ENCODE data around the gene ALPK1.

The ALPK1 gene

DNA sequence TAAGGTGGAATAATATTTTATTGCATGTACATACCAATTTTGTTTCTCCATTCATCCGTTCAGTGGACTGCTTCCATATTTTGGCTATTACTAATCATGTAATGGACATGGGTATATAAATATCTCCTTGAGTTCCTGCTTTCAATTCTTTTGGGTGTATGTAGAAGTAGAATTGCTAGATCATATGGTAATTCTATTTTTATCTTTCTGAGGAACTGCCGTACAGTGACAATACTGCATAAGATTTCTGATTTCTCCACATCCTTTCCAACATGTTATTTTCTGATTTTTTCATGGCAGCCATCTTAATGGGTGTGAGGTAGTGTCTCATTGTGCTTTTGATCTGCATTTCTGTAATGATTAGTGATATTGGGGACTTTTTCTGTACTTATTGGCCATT, 19.2 kb downstream of the ALPK1 start:
- H3K9ac ChIP-seq (ENCODE audit: low read length): no peak overlapping the region
- H3K27me3 ChIP-seq (replicated peaks; ENCODE audit: insufficient read depth, low read length): no peaks in the 10 kb centered on the region
- no peak overlapping the region for H2AFZ ChIP-seq (ENCODE audit: low read length)
- H3F3A ChIP-seq (ENCODE audit: insufficient read depth, low read length): peaks cover 6% of the 10 kb centered on the region
- H3K4me3 ChIP-seq (ENCODE audit: low read length): no peak overlapping the region
- H3K9me2 ChIP-seq (replicated peaks; ENCODE audit: insufficient read depth, low read length): no peaks in the 10 kb centered on the region
- DNase-seq: no peak
- no peaks in the 10 kb centered on the region for H3K36me3 ChIP-seq (replicated peaks; ENCODE audit: insufficient read depth, low read length)
- H3K9me3 ChIP-seq (replicated peaks; ENCODE audit: insufficient read depth, low read length): no peaks in the 10 kb centered on the region
- TF ChIP-seq EZH2 (optimal IDR thresholded peaks at IDR 0.05; ENCODE audit: low read depth, low read length): no peak
- no peak overlapping the region for H3K4me2 ChIP-seq (ENCODE audit: low read depth, low read length)
- peaks cover 8% of the 10 kb centered on the region for H3K4me1 ChIP-seq (ENCODE audit: low read length)
- no peaks in the 10 kb centered on the region for H4K20me1 ChIP-seq (ENCODE audit: insufficient read depth, low read length)
- H3K79me2 ChIP-seq (ENCODE audit: low read length): no peaks in the 10 kb centered on the region
- no peak overlapping the region for H3K27ac ChIP-seq (ENCODE audit: low read length)

DNA sequence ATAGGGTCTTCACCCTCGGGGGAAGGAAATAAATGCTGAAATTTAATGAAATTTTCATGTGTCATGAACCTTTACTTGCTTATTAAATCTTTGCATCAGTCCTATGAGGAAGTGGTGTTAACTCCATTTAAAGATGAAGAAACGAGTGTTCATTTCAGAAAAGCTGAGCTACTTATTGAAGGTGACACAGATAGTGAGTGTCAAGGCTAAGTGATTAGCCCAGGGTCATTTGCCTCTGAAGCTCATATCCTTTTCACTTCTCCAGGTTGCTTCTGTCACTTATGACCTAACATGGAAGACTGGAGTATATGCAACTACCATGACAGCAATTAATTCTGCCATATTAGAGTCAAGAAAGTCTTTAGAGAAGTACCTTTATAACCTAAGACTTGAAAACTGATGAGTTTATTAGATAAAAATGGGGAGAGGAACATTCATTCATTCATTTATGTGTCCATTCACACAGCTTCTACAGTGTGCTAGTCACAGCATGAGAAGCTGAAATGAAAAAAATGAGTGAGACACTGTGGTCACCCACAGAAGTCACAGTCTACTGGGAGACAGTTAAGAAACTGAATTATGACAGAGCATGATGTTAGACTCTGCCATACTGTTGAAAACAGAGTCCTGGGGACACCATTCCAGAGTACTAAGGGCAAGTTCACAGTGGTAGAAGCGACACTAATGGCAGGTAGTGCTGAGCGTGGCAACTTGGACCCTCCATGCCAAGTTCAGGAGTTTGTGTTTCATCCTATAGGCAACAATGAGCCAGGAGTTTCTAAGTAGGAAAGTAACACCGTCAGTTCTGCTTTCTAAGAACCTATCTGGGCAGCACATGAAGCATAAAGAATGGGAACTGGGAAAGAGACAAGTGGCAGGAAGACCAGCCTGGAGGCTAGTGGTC, 21.3 kb downstream of the ALPK1 start:
- no peak overlapping the region for H3K27ac ChIP-seq (ENCODE audit: low read length)
- no peaks in the 10 kb centered on the region for H3K9me2 ChIP-seq (replicated peaks; ENCODE audit: insufficient read depth, low read length)
- TF ChIP-seq, protein P1, sequence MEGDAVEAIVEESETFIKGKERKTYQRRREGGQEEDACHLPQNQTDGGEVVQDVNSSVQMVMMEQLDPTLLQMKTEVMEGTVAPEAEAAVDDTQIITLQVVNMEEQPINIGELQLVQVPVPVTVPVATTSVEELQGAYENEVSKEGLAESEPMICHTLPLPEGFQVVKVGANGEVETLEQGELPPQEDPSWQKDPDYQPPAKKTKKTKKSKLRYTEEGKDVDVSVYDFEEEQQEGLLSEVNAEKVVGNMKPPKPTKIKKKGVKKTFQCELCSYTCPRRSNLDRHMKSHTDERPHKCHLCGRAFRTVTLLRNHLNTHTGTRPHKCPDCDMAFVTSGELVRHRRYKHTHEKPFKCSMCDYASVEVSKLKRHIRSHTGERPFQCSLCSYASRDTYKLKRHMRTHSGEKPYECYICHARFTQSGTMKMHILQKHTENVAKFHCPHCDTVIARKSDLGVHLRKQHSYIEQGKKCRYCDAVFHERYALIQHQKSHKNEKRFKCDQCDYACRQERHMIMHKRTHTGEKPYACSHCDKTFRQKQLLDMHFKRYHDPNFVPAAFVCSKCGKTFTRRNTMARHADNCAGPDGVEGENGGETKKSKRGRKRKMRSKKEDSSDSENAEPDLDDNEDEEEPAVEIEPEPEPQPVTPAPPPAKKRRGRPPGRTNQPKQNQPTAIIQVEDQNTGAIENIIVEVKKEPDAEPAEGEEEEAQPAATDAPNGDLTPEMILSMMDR (IDR thresholded peaks at IDR 0.05; ENCODE audit: low read length): no peak
- TF ChIP-seq EZH2 (optimal IDR thresholded peaks at IDR 0.05; ENCODE audit: low read depth, low read length): no peak
- TF ChIP-seq EZH2phosphoT487 (IDR thresholded peaks at IDR 0.05; ENCODE audit: low read length): no peak
- H3K36me3 ChIP-seq (replicated peaks; ENCODE audit: insufficient read depth, low read length): no peaks in the 10 kb centered on the region
- no peak overlapping the region for H3K4me3 ChIP-seq (ENCODE audit: low read length)
- H3K4me1 ChIP-seq (ENCODE audit: low read length): peaks cover 3% of the 10 kb centered on the region; the same call in 1 of the 2 replicates
- no peak overlapping the region for H3K4me2 ChIP-seq (ENCODE audit: low read depth, low read length)
- no peak overlapping the region for H3K9ac ChIP-seq (ENCODE audit: low read length)
- DNase-seq: no peak
- H3K79me2 ChIP-seq (ENCODE audit: low read length): no peaks in the 10 kb centered on the region
- no peaks in the 10 kb centered on the region for H3K27me3 ChIP-seq (replicated peaks; ENCODE audit: insufficient read depth, low read length)
- H3K9me3 ChIP-seq (replicated peaks; ENCODE audit: insufficient read depth, low read length): no peaks in the 10 kb centered on the region
- H2AFZ ChIP-seq (ENCODE audit: low read length): no peak overlapping the region
- no peaks in the 10 kb centered on the region for H4K20me1 ChIP-seq (ENCODE audit: insufficient read depth, low read length)
- H3F3A ChIP-seq (ENCODE audit: insufficient read depth, low read length): no peaks in the 10 kb centered on the region

DNA sequence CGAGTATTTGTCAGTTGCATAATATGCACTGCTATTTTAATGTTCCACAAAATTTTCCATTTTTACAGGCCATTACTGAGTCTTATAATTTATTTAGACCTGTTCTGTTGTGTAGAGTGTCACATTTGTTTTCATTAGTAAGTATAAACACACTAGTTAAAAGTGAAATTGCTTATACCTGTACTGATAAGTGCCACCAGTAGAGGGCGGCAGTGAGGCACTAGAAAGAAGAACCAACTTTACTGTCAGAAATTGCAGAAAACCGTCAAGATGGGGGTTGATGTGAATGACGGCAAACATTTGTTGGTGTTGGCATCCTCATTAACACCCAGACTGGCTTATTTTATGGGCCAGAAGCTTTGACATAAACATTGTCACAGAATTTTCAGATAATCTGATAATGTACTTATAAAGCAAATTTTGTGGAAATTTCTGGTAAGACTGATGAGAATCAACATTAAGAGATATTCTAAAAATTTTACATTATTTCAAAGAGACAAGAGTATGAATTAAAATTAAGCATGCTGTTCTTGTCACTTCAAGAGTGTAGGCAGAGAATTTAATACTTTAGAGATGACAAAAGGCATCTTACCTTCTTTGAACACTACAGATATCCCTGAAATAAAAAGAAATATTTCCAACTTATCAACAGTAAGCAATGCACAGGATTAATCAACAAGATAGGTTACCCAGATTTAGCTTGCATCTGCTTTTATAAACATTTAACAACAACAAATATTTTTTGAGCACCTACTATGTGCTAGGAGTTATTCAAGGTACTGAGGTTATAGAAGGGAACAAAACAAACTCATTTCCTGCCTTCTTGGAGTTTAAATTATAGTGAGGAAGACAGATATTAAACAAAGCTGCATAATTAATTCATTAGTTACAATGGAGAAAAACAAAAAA, 24.9 kb downstream of the ALPK1 start:
- Histone ChIP-seq H2AFZ (ENCODE audit: low read length) (no peak overlapping the region; the same call in 1 of the 2 replicates), H3K27me3 (replicated peaks; ENCODE audit: insufficient read depth, low read length) (no peaks in the 10 kb centered on the region), H3K79me2 (ENCODE audit: low read length) (no peaks in the 10 kb centered on the region), H3K4me3 (ENCODE audit: low read length) (no peak overlapping the region), H3K4me2 (ENCODE audit: low read depth, low read length) (peak overlapping the region; percentile 47; the same call in 1 of the 2 replicates), H3K27ac (ENCODE audit: low read length) (no peak overlapping the region), H4K20me1 (ENCODE audit: insufficient read depth, low read length) (no peaks in the 10 kb centered on the region), H3K9me3 (replicated peaks; ENCODE audit: insufficient read depth, low read length) (no peaks in the 10 kb centered on the region), H3K9me2 (replicated peaks; ENCODE audit: insufficient read depth, low read length) (no peaks in the 10 kb centered on the region), H3K9ac (ENCODE audit: low read length) (no peak overlapping the region), H3F3A (ENCODE audit: insufficient read depth, low read length) (no peaks in the 10 kb centered on the region), H3K4me1 (ENCODE audit: low read length) (peaks cover 3% of the 10 kb centered on the region; the same call in 1 of the 2 replicates), H3K36me3 (replicated peaks; ENCODE audit: insufficient read depth, low read length) (no peaks in the 10 kb centered on the region)
- TF ChIP-seq EZH2phosphoT487 (IDR thresholded peaks at IDR 0.05; ENCODE audit: low read length): no peak
- TF ChIP-seq, protein P1 (IDR thresholded peaks at IDR 0.05; ENCODE audit: low read length): peak; percentile 93
- DNase-seq: peak; percentile 83
